NCI-H510A treated with DMSO at 0.1 percent for 48 hours (cell line): Measurements from ENCODE around the gene RAB27A.
"Not testable (repeated sequence)": the region's sequence is repeated elsewhere in the genome, so short reads cannot be mapped to it uniquely, and the experiment has no call there.

ENCODE experiments used
- DNase-seq: peaks from one replicate; lab custom pipeline; 2025; lab: John Stamatoyannopoulos, UW

RAB27A gene

DNA sequence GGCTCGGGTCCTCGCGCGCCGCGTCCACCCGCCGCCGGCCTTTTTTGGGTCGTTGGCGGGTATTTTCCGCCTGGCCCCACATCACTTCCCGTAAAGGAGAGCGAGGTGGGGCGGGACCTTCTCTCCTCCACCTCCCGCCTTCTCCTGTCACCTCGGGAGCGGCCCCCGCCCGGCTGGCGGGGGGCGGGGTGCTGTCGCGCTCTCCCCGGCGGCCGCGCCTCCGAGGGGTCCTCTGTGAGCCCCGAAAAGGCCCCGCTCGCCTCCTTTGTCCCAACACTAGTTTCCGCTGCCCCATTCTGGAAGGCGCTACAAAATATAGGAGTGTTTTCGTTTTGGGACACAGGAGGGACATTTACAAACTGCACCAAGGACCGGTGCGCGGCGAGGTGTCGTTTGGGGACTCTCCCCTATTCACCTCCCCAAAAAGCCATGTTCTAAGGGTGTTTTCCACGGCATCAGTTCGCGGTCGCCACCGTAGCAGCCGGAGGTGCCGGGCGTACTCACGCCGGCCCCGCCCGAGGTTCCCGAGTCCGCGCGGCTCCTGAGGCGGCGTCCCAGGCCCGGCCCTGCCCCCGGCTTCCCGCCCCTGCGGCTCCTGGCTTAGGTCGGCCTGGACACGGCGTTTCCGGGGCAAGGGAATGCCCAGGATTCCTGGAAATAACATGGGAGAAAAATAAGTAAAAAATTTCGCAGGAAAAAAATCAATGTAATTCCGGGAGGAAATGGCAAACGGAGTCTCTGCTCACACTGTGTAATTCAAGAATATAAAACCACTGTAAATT is at the start of gene RAB27A:
Gene RAB27A, minus strand, starts transcription at position 68 of the 782 bp plus-strand sequence. CDS start 54,879 bp downstream, outside the sequence.
- peak; percentile 3 for DNase-seq

DNA sequence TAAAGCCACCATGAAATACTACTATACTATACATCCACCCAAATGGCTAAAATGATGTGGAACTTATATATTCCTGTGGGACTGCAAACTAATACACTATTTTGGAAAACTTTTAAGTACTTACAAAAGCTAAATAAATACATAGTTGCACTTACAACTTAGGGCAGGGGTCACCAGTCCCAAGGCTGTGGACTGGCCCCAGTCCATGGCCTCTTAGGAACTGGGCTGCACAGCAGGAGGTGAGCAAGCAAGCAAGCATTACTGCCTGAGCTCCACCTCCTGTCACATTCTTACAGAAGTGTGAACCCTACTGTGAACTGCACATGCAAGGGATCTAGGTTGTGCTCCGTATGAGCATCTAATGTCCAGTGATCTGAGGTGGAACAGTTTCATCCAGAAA is 47.5 kb upstream of the RAB27A start:
- DNase-seq = no peak

DNA sequence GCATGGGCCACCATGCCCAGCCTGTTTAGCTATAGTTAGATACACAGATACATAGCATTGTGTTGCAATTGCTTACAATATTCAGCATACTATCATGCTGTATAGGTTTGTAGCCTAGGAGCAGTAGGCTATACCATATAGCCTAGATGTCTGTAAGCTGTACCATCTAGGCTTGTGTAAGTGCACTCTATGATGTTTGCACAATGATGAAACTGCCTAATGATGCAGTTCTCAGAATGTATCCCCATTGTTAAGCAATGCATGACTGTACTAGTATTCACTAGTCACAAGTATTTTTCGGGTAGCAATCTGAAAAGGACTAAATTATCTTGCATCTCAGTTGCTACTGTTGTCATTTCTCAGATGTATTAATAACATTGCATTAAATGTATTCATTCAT is 45.4 kb upstream of the RAB27A start:
- no peak for DNase-seq

DNA sequence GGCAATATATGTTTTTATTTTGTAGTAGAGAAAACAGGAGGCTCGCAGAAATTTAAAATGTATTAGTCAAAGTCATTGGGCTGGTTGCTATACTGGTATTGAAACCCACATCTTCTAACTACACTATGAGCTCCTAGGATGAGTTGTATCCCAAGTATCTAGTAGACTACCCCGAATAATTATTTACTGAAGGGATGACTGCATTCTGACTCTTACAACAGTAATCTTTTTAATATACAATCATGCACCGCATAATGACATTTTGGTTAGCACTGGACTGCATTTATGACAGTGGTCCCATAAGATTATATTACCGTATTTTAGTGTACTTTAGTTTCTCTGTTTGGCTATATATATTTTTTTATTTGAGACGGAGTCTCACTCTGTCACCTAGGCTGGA is 44.8 kb upstream of the RAB27A start:
- no peak for DNase-seq

DNA sequence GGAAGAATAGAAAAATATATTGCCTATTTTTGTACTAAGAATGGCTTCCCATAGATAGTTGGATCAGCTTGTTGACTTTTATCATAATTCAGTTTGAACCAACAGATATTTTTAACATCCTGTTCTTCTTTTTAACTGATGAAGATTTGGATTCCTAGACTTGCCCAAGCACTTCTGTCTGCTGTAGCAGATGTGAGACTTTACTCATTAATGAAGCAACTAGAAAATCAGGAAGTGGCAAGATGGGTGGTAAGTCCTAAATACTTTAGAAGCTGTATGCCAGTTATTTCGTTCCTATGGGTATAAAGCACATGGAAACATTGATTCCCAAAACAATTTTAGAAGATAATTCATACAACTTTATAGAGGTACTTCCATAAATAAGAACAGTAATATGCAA is 37.8 kb upstream of the RAB27A start:
- DNase-seq = no peak

DNA sequence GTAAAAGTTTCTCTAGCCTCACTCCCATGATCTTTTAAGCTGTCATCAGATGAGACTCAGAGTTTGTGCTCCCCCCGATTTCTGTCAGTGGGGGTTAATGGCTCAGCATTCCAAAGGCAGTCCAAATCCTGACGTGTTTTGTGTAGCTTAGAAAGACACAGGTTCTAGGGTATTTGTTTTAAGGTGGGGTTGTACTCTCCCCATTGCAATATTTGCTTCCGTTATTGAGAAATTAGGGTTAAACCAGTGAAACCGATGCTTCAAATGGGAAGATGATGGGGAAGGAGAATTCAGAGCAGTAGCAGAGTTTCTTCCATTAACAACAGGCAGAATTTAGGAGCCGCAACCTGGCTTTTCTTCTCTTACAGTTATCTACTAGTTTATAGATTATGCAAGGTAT is 32.9 kb upstream of the RAB27A start:
- DNase-seq = no peak

DNA sequence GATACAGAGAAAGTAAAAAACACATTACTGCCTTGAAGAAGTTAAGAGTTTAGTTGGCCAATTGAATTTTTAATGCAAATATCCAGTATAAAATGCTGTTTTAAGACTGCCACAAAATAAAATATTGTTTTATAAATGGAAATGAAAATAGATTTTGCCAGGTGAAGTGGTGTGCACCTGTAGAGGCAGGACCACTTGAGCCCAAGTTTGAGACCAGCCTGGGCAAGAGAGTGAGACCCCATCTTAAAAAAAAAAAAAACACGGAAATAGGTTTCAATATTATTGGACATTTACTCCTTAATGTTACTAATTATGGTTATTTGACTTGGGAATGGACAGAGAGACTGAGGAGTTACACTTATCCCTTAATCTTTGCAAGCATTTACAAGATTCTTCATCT is 31.4 kb upstream of the RAB27A start:
- no peak for DNase-seq

DNA sequence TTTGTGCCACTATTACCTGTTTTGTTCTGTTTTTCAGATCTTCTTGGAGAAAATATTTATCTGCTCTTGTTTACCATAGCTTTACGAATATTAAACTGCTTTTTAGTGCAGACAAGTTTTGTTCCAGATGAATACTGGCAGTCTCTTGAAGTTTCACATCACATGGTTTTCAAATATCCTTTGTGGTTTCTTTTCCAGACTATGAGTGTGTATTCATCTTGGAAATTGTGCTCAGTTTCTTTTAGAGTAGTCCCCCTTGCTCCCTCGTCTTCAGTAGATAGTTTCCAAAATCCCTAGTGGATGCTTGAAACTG is 30.6 kb upstream of the RAB27A start:
- DNase-seq = no peak

DNA sequence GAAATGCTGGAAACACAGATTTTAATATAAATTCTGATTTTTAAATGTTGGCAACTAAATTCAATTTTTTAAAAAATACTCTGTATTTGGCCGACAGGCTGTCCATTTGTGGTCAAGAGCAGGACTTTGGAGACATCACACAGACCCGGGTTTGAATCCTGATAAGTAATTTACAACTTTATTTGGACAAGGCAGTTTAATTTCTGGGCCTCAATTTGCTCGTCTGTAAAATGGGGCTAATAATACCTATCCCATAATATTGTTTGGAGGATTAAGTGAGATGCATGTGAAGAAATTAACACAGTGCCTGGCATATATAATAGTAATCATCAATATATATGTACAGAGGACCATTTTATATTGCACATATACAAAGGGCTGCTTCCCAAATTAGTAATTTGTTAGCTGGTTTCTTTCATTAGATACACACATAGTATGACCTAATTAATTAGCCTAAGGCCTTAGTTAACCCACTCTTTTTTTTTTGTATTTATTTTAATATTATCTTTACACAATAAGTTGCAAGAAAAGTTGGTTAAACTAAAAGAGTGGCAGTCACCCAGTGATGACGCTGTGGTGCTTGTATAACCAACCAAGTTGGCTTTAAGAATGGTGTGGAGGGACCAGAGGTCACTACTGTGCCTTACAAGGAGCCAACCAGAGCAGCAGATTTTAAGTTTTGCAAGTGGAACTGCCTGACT is 30.1 kb upstream of the RAB27A start:
- no peak for DNase-seq

DNA sequence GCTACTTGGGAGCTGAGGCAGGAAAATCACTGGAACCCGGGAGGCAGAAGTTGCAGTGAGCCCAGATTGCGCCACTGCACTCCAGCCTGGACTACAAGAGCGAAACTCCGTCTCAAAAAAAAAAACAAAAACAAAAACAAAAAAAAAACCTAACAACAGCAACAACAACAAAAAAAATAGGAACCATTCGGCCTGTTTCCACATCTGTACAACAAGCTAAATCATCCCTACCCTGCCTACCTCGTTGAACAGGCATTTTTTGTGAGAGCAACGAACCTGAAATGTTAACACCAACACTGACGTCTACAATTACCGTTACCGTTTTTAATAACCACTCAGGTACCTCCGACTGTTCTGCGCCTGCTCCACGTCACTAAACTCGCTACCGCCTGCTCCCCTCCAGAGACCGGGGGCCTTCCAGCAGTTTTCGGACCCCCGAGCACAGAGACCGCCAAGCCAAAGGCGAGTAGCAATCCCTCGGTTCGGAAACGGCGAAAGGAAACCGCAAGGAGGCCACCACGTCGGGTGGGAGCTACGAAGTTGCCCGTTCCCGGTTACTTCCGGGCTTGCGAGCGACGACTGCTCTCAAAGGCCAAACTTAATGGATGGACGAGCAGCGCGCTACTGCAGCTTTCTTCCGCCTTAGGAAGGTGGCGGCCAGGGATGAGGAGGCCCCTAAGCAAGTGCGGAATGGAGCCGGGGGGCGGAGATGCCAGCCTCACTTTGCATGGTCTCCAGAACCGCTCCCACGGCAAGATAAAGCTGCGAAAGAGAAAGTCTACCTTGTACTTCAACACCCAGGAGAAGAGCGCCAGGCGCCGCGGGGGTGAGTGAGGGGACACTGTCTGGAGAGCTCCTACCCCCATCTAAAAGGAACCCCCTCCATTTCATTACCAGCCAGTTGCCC is 29.2 kb upstream of the RAB27A start, which contains the start of the genes PIGB and PIGBOS1:
Gene PIGB, plus strand, starts transcription at position 635 of the 907 bp plus-strand sequence. Its CDS starts 29 bp downstream, at position 664.
Gene PIGBOS1, minus strand, starts transcription at position 536 of the 907 bp plus-strand sequence. CDS start 1,331 bp downstream, outside the sequence.
- DNase-seq = peak; percentile 75

DNA sequence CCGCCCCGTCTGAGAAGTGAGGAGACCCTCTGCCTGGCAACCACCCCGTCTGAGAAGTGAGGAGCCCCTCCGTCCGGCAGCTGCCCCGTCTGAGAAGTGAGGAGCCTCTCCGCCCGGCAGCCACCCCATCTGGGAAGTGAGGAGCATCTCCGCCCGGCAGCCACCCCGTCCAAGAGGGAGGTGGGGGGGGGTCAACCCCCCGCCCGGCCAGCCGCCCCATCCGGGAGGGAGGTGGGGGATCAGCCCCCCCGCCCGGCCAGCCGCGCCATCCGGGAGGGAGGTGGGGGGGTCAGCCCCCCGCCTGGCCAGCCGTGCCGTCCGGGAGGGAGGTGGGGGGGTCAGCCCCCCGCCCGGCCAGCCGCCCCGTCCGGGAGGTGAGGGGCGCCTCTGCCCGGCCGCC is 13.2 kb upstream of the RAB27A start:
- not testable (repeated sequence) for DNase-seq

DNA sequence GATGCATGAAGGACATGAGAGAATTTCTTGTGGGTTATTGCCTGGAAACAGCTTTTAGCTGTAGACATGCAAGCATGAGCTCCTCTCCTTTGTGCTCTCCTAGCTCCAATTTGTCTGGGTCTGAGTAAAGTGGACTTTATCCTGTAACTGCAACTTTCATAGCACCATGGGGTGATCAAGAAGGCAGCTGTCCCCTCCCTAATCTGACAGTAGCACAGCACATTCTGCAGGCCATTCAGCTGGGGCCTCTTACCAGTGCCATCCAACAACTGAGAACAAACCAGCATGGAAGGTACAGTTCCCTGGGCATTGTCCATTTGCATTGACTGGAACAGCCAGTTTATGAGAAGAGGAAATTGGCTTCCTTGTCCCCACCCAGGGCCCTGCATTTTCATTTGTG is 7.7 kb upstream of the RAB27A start:
- no peak for DNase-seq

DNA sequence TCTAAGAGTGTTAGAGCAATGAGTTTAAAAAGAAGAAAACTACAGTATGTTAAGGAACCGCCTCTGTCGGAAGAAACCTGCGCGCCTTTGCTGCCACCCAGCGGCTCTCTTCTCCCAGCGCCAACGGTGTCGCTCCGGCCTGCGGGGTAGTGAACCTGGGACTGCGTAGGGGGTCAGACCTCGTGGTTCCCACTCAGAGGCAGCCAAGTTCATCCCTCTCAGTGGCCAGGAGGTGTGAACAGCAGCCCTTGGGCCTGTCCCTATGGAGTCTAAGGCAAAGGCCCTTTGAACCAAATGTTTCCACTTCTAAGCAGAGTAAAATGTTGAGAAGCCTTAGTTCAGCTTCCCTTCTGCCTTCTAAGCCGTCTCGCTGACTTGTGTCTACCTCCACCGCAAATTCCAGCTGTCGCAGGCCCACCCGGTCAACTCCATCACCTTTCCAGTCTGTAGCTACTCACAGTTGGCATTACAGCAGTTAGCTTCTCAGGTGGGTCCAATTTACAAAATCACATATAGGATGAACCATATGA is 980 bp upstream of the RAB27A start:
- DNase-seq = peak; percentile 64

DNA sequence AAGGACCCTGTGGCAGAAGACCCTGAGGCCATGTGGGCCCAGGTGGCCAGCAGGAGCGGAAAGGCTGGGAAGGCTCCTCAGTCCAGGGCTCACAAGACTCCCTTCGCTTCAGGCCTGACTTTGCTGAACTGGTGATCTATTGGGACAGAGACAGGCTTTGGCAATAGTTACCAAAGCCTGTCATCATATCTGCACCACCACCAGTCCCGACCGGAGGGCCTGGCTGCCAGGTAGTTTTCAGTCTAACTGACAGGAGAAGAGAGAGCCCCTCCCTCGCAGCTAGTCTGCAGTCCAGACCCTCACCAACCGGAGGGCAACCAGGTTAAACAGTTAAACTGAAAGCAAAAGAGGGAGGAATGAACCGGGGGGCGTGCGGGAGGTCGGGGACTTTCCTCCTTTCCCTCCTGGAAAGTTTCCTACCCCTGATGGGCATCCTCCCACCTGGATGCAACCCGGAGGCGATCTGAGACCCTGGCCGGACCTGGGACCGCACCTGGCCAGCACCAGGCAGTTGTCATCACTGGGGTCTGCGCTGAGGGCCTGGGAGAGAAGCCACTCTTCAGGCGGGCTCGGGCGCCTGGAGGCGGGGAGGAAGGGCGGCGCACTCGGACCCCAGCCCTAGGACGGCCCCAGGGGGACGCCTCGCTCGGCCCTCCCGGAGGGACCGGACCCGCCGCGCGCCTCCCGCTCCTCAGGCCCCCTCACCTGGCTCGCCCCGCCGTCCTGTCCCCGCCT is 435 bp downstream of the RAB27A start:
- DNase-seq = peak; percentile 1

DNA sequence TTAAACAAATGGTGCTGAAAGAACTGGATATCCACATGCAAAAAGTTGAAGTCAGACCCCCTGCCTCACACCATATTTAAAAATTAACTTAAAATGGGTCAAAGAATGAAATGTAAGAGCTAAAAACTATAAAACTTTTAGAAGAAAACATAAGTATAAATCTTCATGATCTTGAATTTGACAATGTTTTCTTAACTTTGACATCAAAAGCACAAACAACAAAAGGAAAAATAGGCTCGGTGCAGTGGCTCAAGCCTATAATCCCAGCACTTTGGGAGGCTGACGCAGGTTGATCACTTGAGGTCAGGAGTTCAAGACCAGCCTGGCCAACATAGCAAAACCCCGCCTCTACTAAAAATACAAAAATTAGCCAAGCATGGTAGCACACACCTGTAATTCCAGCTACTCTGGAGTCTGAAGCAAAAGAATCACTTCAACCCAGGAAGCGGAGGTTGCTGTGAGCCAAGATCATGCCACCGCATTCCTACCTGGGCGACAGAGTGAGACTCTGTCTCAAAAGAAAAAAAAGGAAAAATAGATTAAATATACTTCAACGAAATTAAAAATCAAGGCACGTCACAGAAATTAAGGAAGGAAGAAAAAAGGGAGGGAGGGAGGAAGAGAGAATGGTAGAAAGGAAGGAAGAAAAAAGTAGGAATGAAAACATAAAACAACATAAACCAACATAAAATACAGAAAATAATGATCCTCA is 1.5 kb downstream of the RAB27A start:
- DNase-seq = no peak

DNA sequence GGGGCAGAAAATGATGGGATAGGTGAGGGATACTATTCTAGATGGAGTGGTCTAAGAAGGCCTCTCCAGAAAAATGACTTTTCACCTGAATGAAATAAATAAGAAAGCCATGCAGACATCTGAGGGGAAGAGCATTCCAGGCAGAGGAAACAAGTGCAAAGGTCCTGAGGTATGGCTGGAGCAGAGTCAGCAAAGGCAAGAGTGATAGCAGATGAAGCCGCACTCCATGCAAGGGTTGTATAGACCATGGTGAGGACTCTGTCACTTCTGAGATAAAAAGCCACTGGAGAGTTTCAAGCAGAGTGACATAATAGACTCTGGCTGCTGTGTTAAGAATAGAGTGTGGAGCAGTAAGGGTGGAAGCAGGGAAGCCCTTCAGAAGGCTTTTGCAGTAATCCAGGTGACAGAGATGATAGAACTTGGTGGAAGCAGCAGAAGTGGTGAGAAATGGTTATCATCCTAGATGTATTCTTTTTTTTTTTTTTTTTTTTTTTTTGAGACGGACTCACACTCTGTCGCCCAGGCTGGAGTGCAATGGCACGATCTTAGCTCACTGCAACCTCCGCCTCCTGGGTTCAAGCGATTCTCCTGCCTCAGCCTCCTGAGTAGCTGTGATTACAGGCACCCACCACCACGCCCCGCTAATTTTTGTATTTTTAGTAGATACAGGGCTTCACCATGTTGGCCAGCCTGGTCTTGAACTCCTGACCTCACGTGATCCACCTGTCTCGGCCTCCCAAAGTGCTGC is 3.0 kb downstream of the RAB27A start:
- DNase-seq = not testable (repeated sequence)

DNA sequence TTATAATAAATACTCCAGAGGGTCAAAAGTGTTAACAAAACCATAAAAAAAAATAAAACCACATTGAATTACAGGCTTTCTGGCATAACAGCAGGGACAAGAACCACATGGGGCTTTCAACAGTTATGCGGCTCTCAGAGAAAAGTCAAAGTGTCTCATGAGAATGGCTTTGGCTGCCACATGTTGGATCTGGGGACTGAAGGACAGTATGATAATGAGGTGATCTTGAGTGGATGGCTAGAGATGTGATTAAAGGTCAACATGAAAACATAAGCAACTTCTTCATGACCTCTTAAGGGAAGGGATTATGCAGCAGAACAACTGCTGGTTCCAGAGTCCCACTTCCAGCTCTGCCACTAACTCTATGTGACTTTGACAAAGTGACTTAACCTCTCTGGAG is 5.2 kb downstream of the RAB27A start:
- DNase-seq = no peak

DNA sequence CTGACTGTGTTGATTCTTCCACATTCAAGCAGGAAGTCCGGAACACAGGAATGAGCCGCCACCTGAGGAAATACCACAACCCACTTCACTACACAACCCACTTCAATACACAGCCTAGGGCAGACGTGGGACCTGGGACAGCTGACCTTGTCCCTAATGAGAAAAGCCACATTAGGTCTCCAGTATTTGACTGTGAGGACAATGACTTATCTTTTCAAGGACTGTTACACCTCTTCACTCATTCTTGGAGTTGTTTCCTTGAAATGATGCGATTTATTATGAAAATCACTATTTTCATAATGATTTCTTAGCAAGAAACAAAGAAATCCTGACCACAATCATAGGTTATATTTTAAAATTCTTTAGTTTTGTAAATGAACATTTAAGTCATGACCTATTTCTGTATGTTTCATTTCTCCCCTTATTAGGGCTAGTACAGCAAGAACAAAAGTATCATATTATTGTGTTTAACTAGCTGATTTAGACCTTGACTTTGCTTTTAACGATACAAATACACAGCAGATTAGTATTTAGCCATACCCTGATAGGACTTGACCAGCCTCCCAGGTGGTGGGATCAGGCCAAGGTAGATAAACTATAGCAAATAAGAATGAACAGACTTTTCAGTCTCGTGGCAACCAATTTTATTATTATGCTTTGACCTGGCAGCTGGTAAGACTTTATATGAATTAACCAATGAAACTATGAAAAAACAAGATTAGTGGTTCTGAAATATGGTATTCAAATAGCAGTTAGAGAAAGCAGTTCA is 6.0 kb downstream of the RAB27A start:
- no peak for DNase-seq

DNA sequence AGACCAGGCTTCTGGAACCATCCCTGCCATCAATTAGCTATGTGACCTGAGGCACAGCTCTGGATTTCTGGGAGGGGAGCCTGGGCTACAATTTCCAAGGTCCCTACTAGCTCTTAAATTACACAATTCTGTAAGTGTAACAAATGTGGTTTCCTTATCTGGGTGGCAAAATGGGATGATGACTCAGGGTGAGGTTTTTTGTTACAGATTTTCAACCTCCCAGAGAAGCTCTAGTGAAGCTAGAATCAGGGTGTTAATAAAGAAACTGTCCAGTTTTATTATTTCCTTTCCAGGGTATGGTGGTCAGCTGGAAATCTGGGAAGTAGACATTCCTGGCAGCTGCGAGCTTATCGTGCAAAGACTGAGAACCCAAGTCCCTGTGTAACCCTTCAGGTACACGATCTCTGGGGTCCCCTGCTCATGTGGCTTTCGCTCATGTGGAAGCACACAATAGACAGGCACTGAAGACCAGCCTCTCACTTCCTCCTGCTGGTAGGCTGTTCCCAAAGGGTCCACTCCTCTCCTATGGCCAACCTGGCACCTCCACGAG is 7.3 kb downstream of the RAB27A start:
- DNase-seq = no peak
